H9 (cell line): Measurements from ENCODE around the gene PFKL. TPM values are rescaled to one million over a fixed set of nuclear protein-coding genes. Genes with fewer than 3 reads are reported as not detected.

Experiments used
- DNase-seq: peaks from one replicate; pipeline ENCODE4 v3.0.0-alpha.2; 2017
- H2AFZ ChIP-seq: one replicate; pipeline ENCODE4 v1.6.1; 2013; ENCODE audit warnings: mild to moderate bottlenecking, low read length, control low read depth, moderate library complexity
- H2AK5ac ChIP-seq: 2 replicates; pipeline ENCODE4 v1.6.1; 2013; ENCODE audit warnings: low read length, control low read depth, mixed read lengths; ENCODE audit not compliant: insufficient read length
- H2BK120ac ChIP-seq: one replicate; pipeline ENCODE4 v1.6.1; 2013; ENCODE audit warnings: low read depth, mild to moderate bottlenecking, low read length, control low read depth, inconsistent platforms; ENCODE audit not compliant: poor library complexity, severe bottlenecking
- H2BK12ac ChIP-seq: 2 replicates; pipeline ENCODE4 v1.6.1; 2013; ENCODE audit warnings: low read length, control low read depth, mixed read lengths, low read depth; ENCODE audit not compliant: insufficient read length
- H2BK15ac ChIP-seq: 2 replicates; pipeline ENCODE4 v1.6.1; 2013; ENCODE audit warnings: low read depth, low read length, control low read depth
- H2BK20ac ChIP-seq: one replicate; pipeline ENCODE4 v1.6.1; 2013; ENCODE audit warnings: low read depth, mild to moderate bottlenecking, low read length, control low read depth, inconsistent platforms; ENCODE audit not compliant: poor library complexity, severe bottlenecking
- H2BK5ac ChIP-seq: 2 replicates; pipeline ENCODE4 v1.6.1; 2013; ENCODE audit warnings: low read length, control low read depth, mixed read lengths; ENCODE audit not compliant: insufficient read length
- H3K14ac ChIP-seq: 2 replicates; pipeline ENCODE4 v1.6.1; 2013; ENCODE audit warnings: low read length, control low read depth; ENCODE audit not compliant: insufficient read depth
- H3K18ac ChIP-seq: 2 replicates; pipeline ENCODE4 v1.6.1; 2013; ENCODE audit warnings: low read depth, mild to moderate bottlenecking, mixed read lengths, low read length, control low read depth; ENCODE audit not compliant: insufficient read length
- H3K23ac ChIP-seq: 2 replicates; pipeline ENCODE4 v1.6.1; 2013; ENCODE audit warnings: low read length, control low read depth, mixed read lengths, low read depth; ENCODE audit not compliant: insufficient read length
- H3K23me2 ChIP-seq: 2 replicates; pipeline ENCODE4 v1.6.1; 2013; ENCODE audit warnings: low read depth, mild to moderate bottlenecking, mixed read lengths, low read length, control low read depth; ENCODE audit not compliant: insufficient read length, poor library complexity, severe bottlenecking
- H3K27ac ChIP-seq: 2 replicates; pipeline ENCODE4 v1.5.1; 2013; ENCODE audit warnings: low read length, control low read depth, mixed read lengths, low read depth; ENCODE audit not compliant: insufficient read length
- H3K27me3 ChIP-seq: 2 replicates; pipeline ENCODE4 v1.6.1; 2013; ENCODE audit warnings: low read length, control low read depth, inconsistent platforms; ENCODE audit not compliant: insufficient read depth
- H3K4ac ChIP-seq: 2 replicates; pipeline ENCODE4 v1.6.1; 2013; ENCODE audit warnings: low read depth, mild to moderate bottlenecking, control low read depth, inconsistent platforms, low read length, moderate library complexity
- H3K4me1 ChIP-seq: 2 replicates; pipeline ENCODE4 v1.6.1; 2013; ENCODE audit warnings: low read length, control low read depth, inconsistent platforms; ENCODE audit not compliant: insufficient read depth
- H3K4me2 ChIP-seq: 2 replicates; pipeline ENCODE4 v1.6.1; 2013; ENCODE audit warnings: low read length, control low read depth, mixed read lengths; ENCODE audit not compliant: insufficient read length, insufficient read depth
- H3K56ac ChIP-seq: 2 replicates; pipeline ENCODE4 v1.6.1; 2013; ENCODE audit warnings: low read depth, mild to moderate bottlenecking, mixed read lengths, low read length, control low read depth; ENCODE audit not compliant: insufficient read length
- H3K79me1 ChIP-seq: 2 replicates; pipeline ENCODE4 v1.6.1; 2013; ENCODE audit warnings: low read depth, mild to moderate bottlenecking, moderate library complexity, low read length, control low read depth, inconsistent platforms; ENCODE audit not compliant: insufficient read depth, poor library complexity, severe bottlenecking
- H3K79me2 ChIP-seq: 2 replicates; pipeline ENCODE4 v1.6.1; 2013; ENCODE audit warnings: low read length, control low read depth, inconsistent platforms; ENCODE audit not compliant: insufficient read depth
- H3K9ac ChIP-seq: 2 replicates; pipeline ENCODE4 v1.6.1; 2013; ENCODE audit warnings: low read length, control low read depth, mixed read lengths; ENCODE audit not compliant: insufficient read length; ENCODE audit errors: extremely low read depth
- H3K9me3 ChIP-seq: one replicate; pipeline ENCODE4 v1.6.1; 2013; ENCODE audit warnings: low read depth, low read length, inconsistent platforms; ENCODE audit not compliant: control insufficient read depth
- H3T11ph ChIP-seq: one replicate; pipeline ENCODE4 v1.6.1; 2013; ENCODE audit warnings: mild to moderate bottlenecking, low read length, control low read depth, inconsistent platforms
- H4K20me1 ChIP-seq: one replicate; pipeline ENCODE4 v1.6.1; 2013; ENCODE audit not compliant: control insufficient read depth, insufficient read length, insufficient read depth
- H4K5ac ChIP-seq: 2 replicates; pipeline ENCODE4 v1.6.1; 2013; ENCODE audit warnings: low read depth, mild to moderate bottlenecking, mixed read lengths, low read length, control low read depth; ENCODE audit not compliant: insufficient read length
- H4K8ac ChIP-seq: replicated peaks from 2 replicates; pipeline ENCODE4 v1.6.1; 2013; ENCODE audit warnings: low read length, control low read depth, mixed read lengths, low read depth; ENCODE audit not compliant: insufficient read length
- H4K91ac ChIP-seq: 2 replicates; pipeline ENCODE4 v1.6.1; 2013; ENCODE audit warnings: low read depth, mild to moderate bottlenecking, moderate library complexity, mixed read lengths, low read length, control low read depth; ENCODE audit not compliant: insufficient read length
- H3K27ac Mint-ChIP-seq, 3 experiments: 2 replicates in 2 of 3; 3 replicates in 1 of 3; pipeline ENCODE4 v1.8.0; 2020 to 2021; ENCODE audit warnings: mixed read lengths in 3 of 3, mild to moderate bottlenecking in 1 of 3, moderate library complexity in 1 of 3
- H3K27me3 Mint-ChIP-seq: 2 replicates; pipeline ENCODE4 v1.8.0; 2021; ENCODE audit warnings: low read depth, mild to moderate bottlenecking, moderate library complexity, mixed read lengths
- H3K36me3 Mint-ChIP-seq, 3 experiments: 2 replicates in 2 of 3; 3 replicates in 1 of 3; pipeline ENCODE4 v1.8.0; 2020 to 2021; ENCODE audit warnings: low read depth in 3 of 3, mixed read lengths in 3 of 3; ENCODE audit not compliant: insufficient read depth in 1 of 3
- H3K4me1 Mint-ChIP-seq, 2 experiments: 2 replicates each; pipeline ENCODE4 v1.8.0; 2020; ENCODE audit warnings: mixed read lengths in 2 of 2
- H3K4me3 Mint-ChIP-seq, 2 experiments: 2 replicates in 1 of 2; 3 replicates in 1 of 2; pipeline ENCODE4 v1.8.0; 2020 to 2021; ENCODE audit warnings: mild to moderate bottlenecking in 2 of 2, mixed read lengths in 2 of 2, moderate library complexity in 1 of 2
- H3K9me3 Mint-ChIP-seq, 2 experiments: 2 replicates in 1 of 2; 3 replicates in 1 of 2; pipeline ENCODE4 v1.8.0; 2020; ENCODE audit warnings: mild to moderate bottlenecking in 2 of 2, mixed read lengths in 2 of 2, moderate library complexity in 1 of 2
- WGBS: extraction: QIAGEN DNeasy Blood & Tissue Kit; methylation state at CpG from one replicate; pipeline ENCODE4 v1.1.7; 2013; ENCODE audit warnings: missing lambda C conversion rate, low lambda C conversion rate, mixed read lengths; ENCODE audit not compliant: insufficient read length; ENCODE audit errors: extremely low coverage; 5-methylcytosine and 5-hydroxymethylcytosine counted together
- total RNA-seq: library from RNA; stranded (reverse); gene quantifications from 2 replicates; pipeline ENCODE4 v1.2.1, GENCODE V29; 2021
- TF ChIP-seq, protein P1 (sequence below): fragments of 200-600 bp; sonication (generic); conservative IDR thresholded peaks from 3 replicates; pipeline ENCODE4 v1.8.0; 2021; ENCODE audit warnings: antibody characterized with exemption, mild to moderate bottlenecking

The PFKL gene
- total RNA-seq, 1 experiment from 2014 or later, result 107 TPM

DNA sequence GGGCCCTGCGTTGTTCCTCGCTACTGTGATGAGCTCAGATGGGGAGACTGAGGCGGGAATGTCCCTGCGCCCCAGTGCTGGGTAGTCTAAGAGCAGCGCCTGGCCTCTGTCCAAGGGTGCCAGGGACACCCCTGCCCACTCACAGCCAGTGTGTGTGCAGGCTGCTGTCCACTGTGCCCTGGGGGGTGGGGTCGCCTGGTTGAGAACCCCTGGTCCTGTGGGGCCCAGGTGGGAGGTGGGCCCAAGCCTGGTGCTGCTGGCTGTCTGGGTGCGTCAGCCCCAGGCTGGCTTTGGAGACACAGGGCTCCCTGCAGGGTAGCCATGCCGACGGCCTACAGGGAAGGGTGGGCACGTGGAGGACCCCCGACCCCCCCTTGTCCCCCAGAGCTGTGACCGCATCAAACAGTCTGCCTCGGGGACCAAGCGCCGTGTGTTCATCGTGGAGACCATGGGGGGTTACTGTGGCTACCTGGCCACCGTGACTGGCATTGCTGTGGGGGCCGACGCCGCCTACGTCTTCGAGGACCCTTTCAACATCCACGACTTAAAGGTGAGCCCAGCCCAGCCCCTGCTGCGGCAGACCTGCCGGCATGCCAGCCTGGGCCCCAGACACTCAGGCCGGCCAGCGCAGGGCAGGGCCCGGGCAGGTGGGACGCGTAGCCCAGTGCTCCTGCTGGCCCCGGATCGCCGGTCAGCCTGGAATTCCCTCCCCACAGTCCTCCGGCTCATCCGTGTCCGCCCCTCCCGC is 24.4 kb downstream of the PFKL start:
- no peak for DNase-seq
- Histone ChIP-seq H3K4me1 (no peaks in the 10 kb centered on the region), H3K9ac (no peak overlapping the region), H3K27me3 (no peaks in the 10 kb centered on the region), H3K4me2 (no peak overlapping the region), H3K56ac (no peak overlapping the region), H3K18ac (no peak overlapping the region), H4K8ac (no peak overlapping the region), H2AFZ (no peak overlapping the region), H3K23me2 (no peaks in the 10 kb centered on the region), H2BK5ac (no peak overlapping the region), H2BK15ac (no peak overlapping the region), H3K79me2 (no peaks in the 10 kb centered on the region), H4K91ac (no peak overlapping the region), H3K79me1 (no peaks in the 10 kb centered on the region), H2AK5ac (no peak overlapping the region), H3K14ac (no peak overlapping the region), H4K20me1 (no peaks in the 10 kb centered on the region), H3K27ac (no peak overlapping the region), H2BK12ac (no peak overlapping the region), H2BK20ac (no peak overlapping the region), H3K4ac (no peak overlapping the region), H3T11ph (no peak overlapping the region), H2BK120ac (no peak overlapping the region), H3K9me3 (no peaks in the 10 kb centered on the region), H3K23ac (no peak overlapping the region), H4K5ac (no peak overlapping the region)
- H3K4me1 Mint-ChIP-seq, result no peaks in the 10 kb centered on the region
- no peaks in the 10 kb centered on the region for H3K9me3 Mint-ChIP-seq
- TF ChIP-seq, protein P1, sequence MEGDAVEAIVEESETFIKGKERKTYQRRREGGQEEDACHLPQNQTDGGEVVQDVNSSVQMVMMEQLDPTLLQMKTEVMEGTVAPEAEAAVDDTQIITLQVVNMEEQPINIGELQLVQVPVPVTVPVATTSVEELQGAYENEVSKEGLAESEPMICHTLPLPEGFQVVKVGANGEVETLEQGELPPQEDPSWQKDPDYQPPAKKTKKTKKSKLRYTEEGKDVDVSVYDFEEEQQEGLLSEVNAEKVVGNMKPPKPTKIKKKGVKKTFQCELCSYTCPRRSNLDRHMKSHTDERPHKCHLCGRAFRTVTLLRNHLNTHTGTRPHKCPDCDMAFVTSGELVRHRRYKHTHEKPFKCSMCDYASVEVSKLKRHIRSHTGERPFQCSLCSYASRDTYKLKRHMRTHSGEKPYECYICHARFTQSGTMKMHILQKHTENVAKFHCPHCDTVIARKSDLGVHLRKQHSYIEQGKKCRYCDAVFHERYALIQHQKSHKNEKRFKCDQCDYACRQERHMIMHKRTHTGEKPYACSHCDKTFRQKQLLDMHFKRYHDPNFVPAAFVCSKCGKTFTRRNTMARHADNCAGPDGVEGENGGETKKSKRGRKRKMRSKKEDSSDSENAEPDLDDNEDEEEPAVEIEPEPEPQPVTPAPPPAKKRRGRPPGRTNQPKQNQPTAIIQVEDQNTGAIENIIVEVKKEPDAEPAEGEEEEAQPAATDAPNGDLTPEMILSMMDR, result no peak
- H3K36me3 Mint-ChIP-seq, result peaks cover 0 to 12% (median 10%) of the 10 kb centered on the region in 3 experiments; a peak in 5 of 7 replicates
- H3K27ac Mint-ChIP-seq, result no peak overlapping the region
- no peak overlapping the region; a peak in 1 of 5 replicates for H3K4me3 Mint-ChIP-seq
- WGBS, result no CpG with 5 or more reads among the region's 37 CpGs
- no peaks in the 10 kb centered on the region for H3K27me3 Mint-ChIP-seq
